GM23338 (cell line): ENCODE measurements around the gene CAMSAP2. TPM values are rescaled to one million over a fixed set of nuclear protein-coding genes. Genes with fewer than 3 reads are reported as not detected.

ENCODE experiments used
- ATAC-seq: fragments of 200-7000 bp; cut with Tn5 transposase; 3 replicates; pipeline ENCODE4 v1.9.1; 2020
- DNase-seq: peaks from one replicate; pipeline ENCODE4 v3.0.0-alpha.2; 2015; ENCODE audit warnings: low spot score
- H2AFZ ChIP-seq: fragments of 200-600 bp; sonication (generic); 2 replicates; pipeline ENCODE4 v1.8.0; 2016; ENCODE audit warnings: antibody characterized with exemption, mild to moderate bottlenecking, moderate library complexity
- H3F3A ChIP-seq: fragments of 200-600 bp; sonication (generic); replicated peaks from 2 replicates; pipeline ENCODE4 v1.8.0; 2017; ENCODE audit warnings: antibody characterized with exemption, mixed run types, low read depth
- H3K27ac ChIP-seq: fragments of 200-600 bp; sonication (generic); 2 replicates; pipeline ENCODE4 v1.6.1; 2016; ENCODE audit warnings: low read depth
- H3K27me3 ChIP-seq: fragments of 200-600 bp; sonication (generic); 2 replicates; pipeline ENCODE4 v1.8.0; 2016; ENCODE audit warnings: mild to moderate bottlenecking, mixed run types, moderate library complexity; ENCODE audit not compliant: insufficient read depth
- H3K36me3 ChIP-seq: fragments of 200-600 bp; sonication (generic); 2 replicates; pipeline ENCODE4 v1.8.0; 2016; ENCODE audit warnings: mild to moderate bottlenecking; ENCODE audit not compliant: insufficient read depth
- H3K4me1 ChIP-seq: fragments of 200-600 bp; sonication (generic); 2 replicates; pipeline ENCODE4 v1.8.0; 2016; ENCODE audit warnings: mild to moderate bottlenecking, moderate library complexity; ENCODE audit not compliant: insufficient read depth
- H3K4me2 ChIP-seq: fragments of 200-600 bp; sonication (generic); 2 replicates; pipeline ENCODE4 v1.7.1; 2017; ENCODE audit warnings: mixed run types
- H3K4me3 ChIP-seq: fragments of 200-600 bp; sonication (generic); 2 replicates; pipeline ENCODE4 v1.6.1; 2016; ENCODE audit warnings: mixed run types
- H3K79me2 ChIP-seq: fragments of 200-600 bp; sonication (generic); replicated peaks from 2 replicates; pipeline ENCODE4 v1.8.0; 2017; ENCODE audit warnings: mild to moderate bottlenecking; ENCODE audit not compliant: insufficient read depth
- H3K9me2 ChIP-seq: fragments of 200-600 bp; sonication (generic); 2 replicates; pipeline ENCODE4 v1.8.0; 2017; ENCODE audit not compliant: insufficient read depth
- H4K20me1 ChIP-seq: fragments of 200-600 bp; sonication (generic); replicated peaks from 2 replicates; pipeline ENCODE4 v1.8.0; 2017; ENCODE audit warnings: mild to moderate bottlenecking; ENCODE audit not compliant: insufficient read depth
- H3K27ac Mint-ChIP-seq: 2 replicates; pipeline ENCODE4 v1.8.0; 2020; ENCODE audit warnings: inconsistent platforms, mild to moderate bottlenecking, moderate library complexity, mixed read lengths
- H3K27me3 Mint-ChIP-seq: 3 replicates; pipeline ENCODE4 v1.8.0; 2022; ENCODE audit warnings: low read depth, mild to moderate bottlenecking, moderate library complexity, mixed read lengths, inconsistent platforms; ENCODE audit not compliant: insufficient read depth, poor library complexity
- H3K36me3 Mint-ChIP-seq: 3 replicates; pipeline ENCODE4 v1.8.0; 2021; ENCODE audit warnings: low read depth, mild to moderate bottlenecking, inconsistent platforms, moderate library complexity, mixed read lengths
- H3K4me1 Mint-ChIP-seq: 3 replicates; pipeline ENCODE4 v1.8.0; 2020; ENCODE audit warnings: mild to moderate bottlenecking, inconsistent platforms, mixed read lengths
- H3K4me3 Mint-ChIP-seq: 3 replicates; pipeline ENCODE4 v1.8.0; 2021; ENCODE audit warnings: moderate library complexity, mild to moderate bottlenecking, inconsistent platforms, mixed read lengths
- H3K9me3 Mint-ChIP-seq: 3 replicates; pipeline ENCODE4 v1.8.0; 2020; ENCODE audit warnings: moderate library complexity, mild to moderate bottlenecking, inconsistent platforms, mixed read lengths
- CREB1 ChIP-seq: fragments of 250-450 bp; sonication (Bioruptor Pico); IDR thresholded peaks from 2 replicates; pipeline ENCODE4 v1.5.0; 2020; ENCODE audit warnings: low read depth, mild to moderate bottlenecking, moderate library complexity
- EZH2 ChIP-seq: fragments of 200-600 bp; sonication (generic); IDR thresholded peaks from one replicate; pipeline ENCODE4 v1.8.0; 2017; ENCODE audit warnings: antibody characterized with exemption, mild to moderate bottlenecking, low read depth; ENCODE audit not compliant: unreplicated experiment
- EZH2phosphoT487 ChIP-seq: fragments of 200-600 bp; sonication (generic); IDR thresholded peaks from one replicate; pipeline ENCODE4 v1.8.1; 2018; ENCODE audit warnings: antibody characterized with exemption; ENCODE audit not compliant: unreplicated experiment
- JUNB ChIP-seq: IDR thresholded peaks from one replicate; pipeline ENCODE4 v1.6.1; 2016; ENCODE audit warnings: antibody characterized with exemption; ENCODE audit not compliant: unreplicated experiment
- NANOG ChIP-seq: IDR thresholded peaks from 2 replicates; pipeline ENCODE4 v1.6.1; 2016; ENCODE audit warnings: antibody characterized with exemption, borderline replicate concordance
- STAT1 ChIP-seq: IDR thresholded peaks from one replicate; pipeline ENCODE4 v1.6.1; 2016; ENCODE audit warnings: antibody characterized with exemption; ENCODE audit not compliant: unreplicated experiment
- ZNF114 ChIP-seq: fragments of 250-450 bp; sonication (Bioruptor Pico); IDR thresholded peaks from 2 replicates; pipeline ENCODE4 v1.5.0; 2020; ENCODE audit warnings: mild to moderate bottlenecking, moderate library complexity
- polyA plus RNA-seq: library from polyadenylated mRNA; unstranded; fragments of >200 nt; fragmentation: Nextera tagmentation; extraction: Ambion mirVana; gene quantifications from 2 replicates; pipeline ENCODE4 v1.2.1, GENCODE V29; 2016
- total RNA-seq: library from RNA; depleted of rRNA; stranded (reverse); fragments of >200 nt; shearing (Covaris generic); gene quantifications from 2 replicates; pipeline ENCODE4 v1.2.3, GENCODE V29; 2014
- TF ChIP-seq, protein P1 (sequence below), 2 experiments: fragments of 200-600 bp in 1 of 2; sonication (generic) in 1 of 2; conservative IDR thresholded peaks; 2 replicates each; pipeline versions ENCODE4 v1.5.1 to v1.6.1; 2016 to 2017; ENCODE audit warnings: antibody characterized with exemption in 2 of 2, low read depth in 2 of 2, mild to moderate bottlenecking in 2 of 2, moderate library complexity in 1 of 2
- TF ChIP-seq, protein P2 (sequence below): IDR thresholded peaks from one replicate; pipeline ENCODE4 v1.6.1; 2018; ENCODE audit warnings: antibody characterized with exemption; ENCODE audit not compliant: unreplicated experiment
- TF ChIP-seq, protein P3 (sequence below): fragments of 250-450 bp; sonication (Bioruptor Pico); IDR thresholded peaks from 2 replicates; pipeline ENCODE4 v1.5.0; 2020; ENCODE audit warnings: mild to moderate bottlenecking, moderate library complexity

Gene CAMSAP2
- total and polyA plus RNA-seq, 2 experiments from 2014 or later, result 9.1 to 21.3 TPM

DNA sequence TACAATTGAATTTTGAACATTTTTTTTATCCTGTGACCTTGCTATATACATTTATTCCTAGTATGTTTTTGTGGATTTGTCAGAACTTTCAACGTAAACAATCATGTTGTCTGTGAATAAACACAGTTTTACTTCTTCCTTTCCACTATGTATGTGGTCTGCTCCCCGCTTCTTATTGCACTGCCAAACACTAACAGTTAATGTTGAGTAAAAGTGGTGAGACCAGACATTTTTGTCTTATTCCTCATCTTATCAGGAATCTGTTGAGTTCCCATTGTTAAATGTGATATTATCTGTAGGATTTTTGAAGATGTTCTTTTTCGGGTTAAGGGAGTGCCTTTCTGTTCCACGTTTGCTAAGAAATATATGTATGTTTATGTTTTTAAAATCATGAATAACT, 45.9 kb downstream of the CAMSAP2 start:
- Histone ChIP-seq H3K9me2 (no peaks in the 10 kb centered on the region), H3K4me1 (peaks cover 4% of the 10 kb centered on the region; the same call in 1 of the 2 replicates), H3K27me3 (no peaks in the 10 kb centered on the region), H3K4me2 (no peak overlapping the region), H3K79me2 (peaks cover 38% of the 10 kb centered on the region), H3K27ac (no peak overlapping the region), H3K36me3 (peaks cover 16% of the 10 kb centered on the region), H2AFZ (no peak overlapping the region), H3K4me3 (no peak overlapping the region), H3F3A (no peaks in the 10 kb centered on the region), H4K20me1 (peaks cover 11% of the 10 kb centered on the region; the same call in 1 of the 2 replicates)
- DNase-seq (no peak), ATAC-seq (no peak)
- TF ChIP-seq EZH2phosphoT487, result no peak
- no peak for TF ChIP-seq CREB1 (CRISPR knock-in tag)
- no peak for TF ChIP-seq JUNB
- TF ChIP-seq STAT1, result no peak
- TF ChIP-seq, protein P1, sequence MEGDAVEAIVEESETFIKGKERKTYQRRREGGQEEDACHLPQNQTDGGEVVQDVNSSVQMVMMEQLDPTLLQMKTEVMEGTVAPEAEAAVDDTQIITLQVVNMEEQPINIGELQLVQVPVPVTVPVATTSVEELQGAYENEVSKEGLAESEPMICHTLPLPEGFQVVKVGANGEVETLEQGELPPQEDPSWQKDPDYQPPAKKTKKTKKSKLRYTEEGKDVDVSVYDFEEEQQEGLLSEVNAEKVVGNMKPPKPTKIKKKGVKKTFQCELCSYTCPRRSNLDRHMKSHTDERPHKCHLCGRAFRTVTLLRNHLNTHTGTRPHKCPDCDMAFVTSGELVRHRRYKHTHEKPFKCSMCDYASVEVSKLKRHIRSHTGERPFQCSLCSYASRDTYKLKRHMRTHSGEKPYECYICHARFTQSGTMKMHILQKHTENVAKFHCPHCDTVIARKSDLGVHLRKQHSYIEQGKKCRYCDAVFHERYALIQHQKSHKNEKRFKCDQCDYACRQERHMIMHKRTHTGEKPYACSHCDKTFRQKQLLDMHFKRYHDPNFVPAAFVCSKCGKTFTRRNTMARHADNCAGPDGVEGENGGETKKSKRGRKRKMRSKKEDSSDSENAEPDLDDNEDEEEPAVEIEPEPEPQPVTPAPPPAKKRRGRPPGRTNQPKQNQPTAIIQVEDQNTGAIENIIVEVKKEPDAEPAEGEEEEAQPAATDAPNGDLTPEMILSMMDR (conservative IDR thresholded peaks at IDR 0.05; ENCODE audit: low read depth in 2 of 2), result no peak
- TF ChIP-seq, protein P2, sequence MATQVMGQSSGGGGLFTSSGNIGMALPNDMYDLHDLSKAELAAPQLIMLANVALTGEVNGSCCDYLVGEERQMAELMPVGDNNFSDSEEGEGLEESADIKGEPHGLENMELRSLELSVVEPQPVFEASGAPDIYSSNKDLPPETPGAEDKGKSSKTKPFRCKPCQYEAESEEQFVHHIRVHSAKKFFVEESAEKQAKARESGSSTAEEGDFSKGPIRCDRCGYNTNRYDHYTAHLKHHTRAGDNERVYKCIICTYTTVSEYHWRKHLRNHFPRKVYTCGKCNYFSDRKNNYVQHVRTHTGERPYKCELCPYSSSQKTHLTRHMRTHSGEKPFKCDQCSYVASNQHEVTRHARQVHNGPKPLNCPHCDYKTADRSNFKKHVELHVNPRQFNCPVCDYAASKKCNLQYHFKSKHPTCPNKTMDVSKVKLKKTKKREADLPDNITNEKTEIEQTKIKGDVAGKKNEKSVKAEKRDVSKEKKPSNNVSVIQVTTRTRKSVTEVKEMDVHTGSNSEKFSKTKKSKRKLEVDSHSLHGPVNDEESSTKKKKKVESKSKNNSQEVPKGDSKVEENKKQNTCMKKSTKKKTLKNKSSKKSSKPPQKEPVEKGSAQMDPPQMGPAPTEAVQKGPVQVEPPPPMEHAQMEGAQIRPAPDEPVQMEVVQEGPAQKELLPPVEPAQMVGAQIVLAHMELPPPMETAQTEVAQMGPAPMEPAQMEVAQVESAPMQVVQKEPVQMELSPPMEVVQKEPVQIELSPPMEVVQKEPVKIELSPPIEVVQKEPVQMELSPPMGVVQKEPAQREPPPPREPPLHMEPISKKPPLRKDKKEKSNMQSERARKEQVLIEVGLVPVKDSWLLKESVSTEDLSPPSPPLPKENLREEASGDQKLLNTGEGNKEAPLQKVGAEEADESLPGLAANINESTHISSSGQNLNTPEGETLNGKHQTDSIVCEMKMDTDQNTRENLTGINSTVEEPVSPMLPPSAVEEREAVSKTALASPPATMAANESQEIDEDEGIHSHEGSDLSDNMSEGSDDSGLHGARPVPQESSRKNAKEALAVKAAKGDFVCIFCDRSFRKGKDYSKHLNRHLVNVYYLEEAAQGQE, result no peak
- TF ChIP-seq EZH2, result no peak
- TF ChIP-seq NANOG, result no peak
- Mint-ChIP-seq H3K4me3 (no peak overlapping the region), H3K9me3 (peaks cover 19% of the 10 kb centered on the region), H3K36me3 (peaks cover 31% of the 10 kb centered on the region), H3K4me1 (peaks cover 9% of the 10 kb centered on the region), H3K27me3 (no peaks in the 10 kb centered on the region), H3K27ac (no peak overlapping the region)

DNA sequence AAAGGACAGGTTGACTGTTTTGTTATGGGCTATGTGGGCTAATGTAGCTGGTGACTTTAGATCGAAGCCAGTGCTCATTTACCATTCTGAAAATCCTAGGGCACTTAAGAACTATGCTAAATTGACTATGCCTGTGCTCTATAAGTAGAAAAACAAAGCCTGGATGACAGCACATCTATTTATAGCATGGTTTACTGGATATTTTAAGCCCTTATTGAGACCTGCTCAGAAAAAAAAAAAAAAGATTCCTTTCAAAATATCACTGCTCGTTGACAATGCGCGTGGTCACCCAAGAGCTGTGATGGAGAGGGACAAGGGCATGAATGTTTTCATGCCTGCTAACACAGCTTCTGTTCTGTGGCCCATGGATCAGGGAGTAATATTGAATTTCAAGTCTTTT, 48.1 kb downstream of the CAMSAP2 start:
- peaks cover 11% of the 10 kb centered on the region; the same call in 1 of the 2 replicates for H4K20me1 ChIP-seq
- H3K4me3 ChIP-seq, result no peak overlapping the region
- Mint-ChIP-seq H3K4me1 (peaks cover 5% of the 10 kb centered on the region; the same call in 2 of the 3 replicates), H3K27ac (no peak overlapping the region), H3K27me3 (no peaks in the 10 kb centered on the region), H3K36me3 (peaks cover 31% of the 10 kb centered on the region), H3K4me3 (no peak overlapping the region), H3K9me3 (peaks cover 19% of the 10 kb centered on the region)
- H2AFZ ChIP-seq, result no peak overlapping the region
- peaks cover 52% of the 10 kb centered on the region for H3K79me2 ChIP-seq
- H3F3A ChIP-seq, result no peaks in the 10 kb centered on the region
- DNase-seq, result no peak
- H3K27me3 ChIP-seq, result no peaks in the 10 kb centered on the region
- peaks cover 14% of the 10 kb centered on the region for H3K36me3 ChIP-seq
- H3K4me2 ChIP-seq, result no peak overlapping the region
- ATAC-seq, result no peak
- no peaks in the 10 kb centered on the region for H3K9me2 ChIP-seq
- H3K4me1 ChIP-seq, result peaks cover 5% of the 10 kb centered on the region; the same call in 1 of the 2 replicates
- H3K27ac ChIP-seq, result no peak overlapping the region
- TF ChIP-seq, protein P3, sequence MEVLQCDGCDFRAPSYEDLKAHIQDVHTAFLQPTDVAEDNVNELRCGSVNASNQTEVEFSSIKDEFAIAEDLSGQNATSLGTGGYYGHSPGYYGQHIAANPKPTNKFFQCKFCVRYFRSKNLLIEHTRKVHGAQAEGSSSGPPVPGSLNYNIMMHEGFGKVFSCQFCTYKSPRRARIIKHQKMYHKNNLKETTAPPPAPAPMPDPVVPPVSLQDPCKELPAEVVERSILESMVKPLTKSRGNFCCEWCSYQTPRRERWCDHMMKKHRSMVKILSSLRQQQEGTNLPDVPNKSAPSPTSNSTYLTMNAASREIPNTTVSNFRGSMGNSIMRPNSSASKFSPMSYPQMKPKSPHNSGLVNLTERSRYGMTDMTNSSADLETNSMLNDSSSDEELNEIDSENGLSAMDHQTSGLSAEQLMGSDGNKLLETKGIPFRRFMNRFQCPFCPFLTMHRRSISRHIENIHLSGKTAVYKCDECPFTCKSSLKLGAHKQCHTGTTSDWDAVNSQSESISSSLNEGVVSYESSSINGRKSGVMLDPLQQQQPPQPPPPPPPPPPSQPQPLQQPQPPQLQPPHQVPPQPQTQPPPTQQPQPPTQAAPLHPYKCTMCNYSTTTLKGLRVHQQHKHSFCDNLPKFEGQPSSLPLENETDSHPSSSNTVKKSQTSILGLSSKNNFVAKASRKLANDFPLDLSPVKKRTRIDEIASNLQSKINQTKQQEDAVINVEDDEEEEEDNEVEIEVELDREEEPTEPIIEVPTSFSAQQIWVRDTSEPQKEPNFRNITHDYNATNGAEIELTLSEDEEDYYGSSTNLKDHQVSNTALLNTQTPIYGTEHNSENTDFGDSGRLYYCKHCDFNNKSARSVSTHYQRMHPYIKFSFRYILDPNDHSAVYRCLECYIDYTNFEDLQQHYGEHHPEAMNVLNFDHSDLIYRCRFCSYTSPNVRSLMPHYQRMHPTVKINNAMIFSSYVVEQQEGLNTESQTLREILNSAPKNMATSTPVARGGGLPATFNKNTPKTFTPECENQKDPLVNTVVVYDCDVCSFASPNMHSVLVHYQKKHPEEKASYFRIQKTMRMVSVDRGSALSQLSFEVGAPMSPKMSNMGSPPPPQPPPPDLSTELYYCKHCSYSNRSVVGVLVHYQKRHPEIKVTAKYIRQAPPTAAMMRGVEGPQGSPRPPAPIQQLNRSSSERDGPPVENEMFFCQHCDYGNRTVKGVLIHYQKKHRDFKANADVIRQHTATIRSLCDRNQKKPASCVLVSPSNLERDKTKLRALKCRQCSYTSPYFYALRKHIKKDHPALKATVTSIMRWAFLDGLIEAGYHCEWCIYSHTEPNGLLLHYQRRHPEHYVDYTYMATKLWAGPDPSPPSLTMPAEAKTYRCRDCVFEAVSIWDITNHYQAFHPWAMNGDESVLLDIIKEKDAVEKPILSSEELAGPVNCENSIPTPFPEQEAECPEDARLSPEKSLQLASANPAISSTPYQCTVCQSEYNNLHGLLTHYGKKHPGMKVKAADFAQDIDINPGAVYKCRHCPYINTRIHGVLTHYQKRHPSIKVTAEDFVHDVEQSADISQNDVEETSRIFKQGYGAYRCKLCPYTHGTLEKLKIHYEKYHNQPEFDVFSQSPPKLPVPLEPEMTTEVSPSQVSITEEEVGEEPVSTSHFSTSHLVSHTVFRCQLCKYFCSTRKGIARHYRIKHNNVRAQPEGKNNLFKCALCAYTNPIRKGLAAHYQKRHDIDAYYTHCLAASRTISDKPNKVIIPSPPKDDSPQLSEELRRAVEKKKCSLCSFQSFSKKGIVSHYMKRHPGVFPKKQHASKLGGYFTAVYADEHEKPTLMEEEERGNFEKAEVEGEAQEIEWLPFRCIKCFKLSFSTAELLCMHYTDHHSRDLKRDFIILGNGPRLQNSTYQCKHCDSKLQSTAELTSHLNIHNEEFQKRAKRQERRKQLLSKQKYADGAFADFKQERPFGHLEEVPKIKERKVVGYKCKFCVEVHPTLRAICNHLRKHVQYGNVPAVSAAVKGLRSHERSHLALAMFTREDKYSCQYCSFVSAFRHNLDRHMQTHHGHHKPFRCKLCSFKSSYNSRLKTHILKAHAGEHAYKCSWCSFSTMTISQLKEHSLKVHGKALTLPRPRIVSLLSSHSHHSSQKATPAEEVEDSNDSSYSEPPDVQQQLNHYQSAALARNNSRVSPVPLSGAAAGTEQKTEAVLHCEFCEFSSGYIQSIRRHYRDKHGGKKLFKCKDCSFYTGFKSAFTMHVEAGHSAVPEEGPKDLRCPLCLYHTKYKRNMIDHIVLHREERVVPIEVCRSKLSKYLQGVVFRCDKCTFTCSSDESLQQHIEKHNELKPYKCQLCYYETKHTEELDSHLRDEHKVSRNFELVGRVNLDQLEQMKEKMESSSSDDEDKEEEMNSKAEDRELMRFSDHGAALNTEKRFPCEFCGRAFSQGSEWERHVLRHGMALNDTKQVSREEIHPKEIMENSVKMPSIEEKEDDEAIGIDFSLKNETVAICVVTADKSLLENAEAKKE (CRISPR knock-in tag), result no peak
- TF ChIP-seq CREB1 (CRISPR knock-in tag) (no peak), ZNF114 (no peak), EZH2phosphoT487 (no peak)
